ENCODE results near the gene DLX1.
"Not testable (repeated sequence)": the region's sequence is repeated elsewhere in the genome, so short reads cannot be mapped to it uniquely, and the experiment has no call there.

The DLX1 gene

DNA sequence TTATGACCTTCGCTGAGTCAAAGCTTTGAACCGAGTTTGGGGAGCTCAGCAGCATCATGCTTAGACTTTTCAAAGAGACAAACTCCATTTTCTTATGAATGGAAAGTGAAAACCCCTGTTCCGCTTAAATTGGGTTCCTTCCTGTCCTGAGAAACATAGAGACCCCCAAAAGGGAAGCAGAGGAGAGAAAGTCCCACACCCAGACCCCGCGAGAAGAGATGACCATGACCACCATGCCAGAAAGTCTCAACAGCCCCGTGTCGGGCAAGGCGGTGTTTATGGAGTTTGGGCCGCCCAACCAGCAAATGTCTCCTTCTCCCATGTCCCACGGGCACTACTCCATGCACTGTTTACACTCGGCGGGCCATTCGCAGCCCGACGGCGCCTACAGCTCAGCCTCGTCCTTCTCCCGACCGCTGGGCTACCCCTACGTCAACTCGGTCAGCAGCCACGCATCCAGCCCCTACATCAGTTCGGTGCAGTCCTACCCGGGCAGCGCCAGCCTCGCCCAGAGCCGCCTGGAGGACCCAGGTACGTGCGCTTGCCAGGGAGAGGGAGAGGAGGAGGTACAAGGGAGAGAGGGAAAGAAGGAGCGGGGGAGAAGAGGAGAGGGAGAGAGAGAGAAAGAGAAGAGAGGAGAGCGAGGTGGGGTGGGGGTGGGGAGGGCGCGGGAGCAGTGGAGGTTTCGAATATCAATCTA is at the start of gene DLX1:
DLX1 (plus strand) TSS at position 48 of the 700 bp plus-strand sequence; CDS start at position 219, 171 bp downstream.
- no peak for DNase-seq (ENCODE audit: low spot score)

DNA sequence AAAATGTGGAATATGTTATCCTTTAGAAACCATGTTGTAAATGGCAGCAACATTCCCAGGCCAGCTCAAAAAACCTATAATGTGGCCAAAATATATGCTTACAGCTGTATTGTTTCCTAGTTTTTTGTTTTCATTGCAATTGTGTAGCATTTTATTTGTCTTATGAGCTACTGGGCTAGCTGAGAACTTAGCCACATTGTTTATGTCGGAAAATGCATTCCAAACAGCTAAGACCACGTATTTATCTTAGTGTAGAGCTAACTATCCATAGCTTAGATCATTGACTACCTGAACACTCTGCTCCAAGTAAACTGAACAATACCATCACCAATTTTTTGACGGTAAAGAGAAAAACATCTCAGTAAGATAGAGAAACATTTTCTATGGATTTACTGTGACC is 47.2 kb upstream of the DLX1 start:
- no peak for DNase-seq (ENCODE audit: low spot score)

DNA sequence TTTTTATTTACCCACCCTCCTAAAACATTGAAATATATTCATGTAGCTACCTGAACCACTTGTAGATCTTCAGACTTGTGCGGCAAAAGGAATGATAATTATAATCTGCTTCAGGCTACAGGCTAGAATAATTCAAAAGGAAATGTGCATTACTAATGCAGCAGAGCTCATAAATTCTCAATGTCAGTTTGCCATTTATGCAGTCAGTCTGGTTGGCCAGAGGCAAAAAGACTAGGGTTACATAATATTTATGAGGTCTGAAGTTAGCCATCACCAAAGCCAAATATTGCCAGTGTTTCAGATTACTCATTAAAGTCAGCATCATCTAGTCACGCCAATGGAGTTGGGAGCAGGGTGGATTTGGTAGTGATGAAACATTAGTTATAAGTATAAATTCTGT is 46.7 kb upstream of the DLX1 start:
- no peak for DNase-seq (ENCODE audit: low spot score)

DNA sequence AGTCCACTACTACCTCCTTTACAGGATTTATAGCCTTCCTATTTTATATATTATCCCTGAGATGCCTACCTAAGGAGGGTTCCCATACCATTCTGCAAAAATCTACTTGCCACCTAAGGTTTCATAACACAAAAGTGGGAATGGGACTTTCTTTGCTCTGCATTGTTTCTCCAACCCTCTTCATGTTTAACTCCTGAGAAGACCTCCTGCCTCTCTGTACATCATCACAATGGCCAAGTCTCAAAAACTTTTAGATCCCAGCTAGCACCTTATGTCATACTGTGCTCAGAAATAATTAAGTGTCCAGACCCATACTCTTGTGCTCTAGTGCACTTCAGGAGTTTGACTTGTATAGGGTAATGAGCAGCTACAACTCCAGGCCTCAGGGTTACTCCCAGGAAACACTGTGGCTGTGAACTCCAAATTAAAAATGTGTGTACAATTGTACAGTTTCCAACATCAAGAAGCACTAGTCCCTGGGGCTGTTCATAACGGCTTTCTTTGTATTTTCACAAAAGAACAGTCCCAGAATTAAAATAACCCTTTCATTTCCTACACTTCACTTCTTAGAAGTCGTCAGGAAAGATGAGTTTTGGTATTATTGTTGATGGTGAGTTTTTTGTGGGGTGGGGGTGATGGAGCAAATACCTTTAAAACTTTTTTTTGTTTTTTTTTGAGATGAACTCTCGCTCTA is 46.1 kb upstream of the DLX1 start:
- no peak for DNase-seq (ENCODE audit: low spot score)

DNA sequence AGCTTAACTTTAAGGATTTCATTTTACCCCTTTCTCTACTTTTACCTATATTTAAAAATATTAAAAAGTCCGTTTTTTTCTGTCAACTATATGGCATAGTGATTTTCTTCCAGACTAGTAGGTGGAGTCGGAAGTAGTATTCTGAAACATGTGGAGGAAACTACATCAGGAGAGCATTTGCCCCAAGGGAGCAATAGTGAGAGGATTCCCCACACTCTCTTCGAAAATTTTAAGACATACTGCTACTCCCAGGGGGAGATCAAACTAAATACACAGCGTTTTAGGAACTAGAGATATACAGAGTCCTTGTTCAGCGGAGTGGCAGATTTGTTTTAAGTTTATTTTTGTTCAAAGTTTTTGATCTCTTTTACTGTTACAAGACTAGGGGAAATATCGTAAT is 45.0 kb upstream of the DLX1 start:
- no peak for DNase-seq (ENCODE audit: low spot score)

DNA sequence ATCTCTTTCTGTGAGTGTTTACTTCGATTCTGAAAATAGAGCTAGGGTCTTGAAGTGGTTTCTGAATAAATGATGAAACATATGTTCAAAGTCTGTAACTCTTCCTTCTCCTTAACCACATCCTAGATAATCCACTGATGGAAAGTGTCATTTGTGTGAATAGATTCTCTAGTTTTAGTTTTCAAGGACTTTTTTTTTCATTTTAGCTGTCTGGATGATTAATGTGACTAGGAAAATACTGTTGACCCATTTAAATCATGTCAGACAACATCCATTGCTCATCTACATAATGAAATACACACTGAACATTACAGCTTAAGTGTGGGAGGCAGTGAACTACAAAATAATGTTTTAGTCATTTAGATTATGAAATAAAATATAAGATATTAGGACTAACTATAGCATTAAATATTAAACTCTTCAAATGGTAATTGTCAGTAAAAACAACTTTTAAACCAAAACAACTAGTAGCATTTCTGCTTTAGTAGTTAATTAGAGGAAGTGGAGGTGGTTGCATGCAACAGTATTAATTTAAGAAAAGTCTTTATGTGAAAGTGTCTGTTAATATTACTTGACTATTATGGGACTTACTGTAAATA is 39.1 kb upstream of the DLX1 start:
- DNase-seq (ENCODE audit: low spot score) = no peak

DNA sequence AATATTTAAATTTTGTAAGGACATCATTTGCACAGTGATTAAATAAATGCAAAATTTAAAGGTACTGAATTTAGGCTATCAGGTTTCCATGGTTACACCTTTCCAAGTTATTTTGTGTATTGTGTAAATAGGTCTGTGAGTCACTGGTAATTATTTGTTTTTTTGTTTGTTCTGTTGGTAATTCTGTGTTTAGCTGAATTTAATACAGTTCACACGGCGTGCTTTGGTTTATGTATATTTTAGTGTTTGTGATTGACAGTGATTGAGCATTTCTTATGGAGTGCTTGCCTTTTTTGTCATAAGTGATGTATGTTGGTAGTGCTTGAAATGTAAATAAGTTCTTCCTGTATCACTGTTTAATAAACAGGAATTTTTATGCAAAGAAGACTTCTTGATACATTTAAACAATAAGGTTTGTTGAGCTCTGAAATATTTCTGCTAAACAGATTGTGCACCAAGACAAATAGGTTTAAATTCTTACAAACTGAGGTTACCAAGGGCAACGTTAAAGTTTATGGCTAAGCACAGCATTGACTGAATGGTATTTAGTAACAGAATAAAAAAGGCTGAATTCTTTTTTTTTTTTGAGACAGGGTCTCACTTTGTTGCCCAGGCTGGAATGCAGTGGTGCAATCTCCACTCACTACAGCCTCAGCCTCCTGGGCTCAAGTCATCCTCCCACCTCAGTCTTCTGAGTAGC is 38.3 kb upstream of the DLX1 start:
- DNase-seq (ENCODE audit: low spot score) = no peak

DNA sequence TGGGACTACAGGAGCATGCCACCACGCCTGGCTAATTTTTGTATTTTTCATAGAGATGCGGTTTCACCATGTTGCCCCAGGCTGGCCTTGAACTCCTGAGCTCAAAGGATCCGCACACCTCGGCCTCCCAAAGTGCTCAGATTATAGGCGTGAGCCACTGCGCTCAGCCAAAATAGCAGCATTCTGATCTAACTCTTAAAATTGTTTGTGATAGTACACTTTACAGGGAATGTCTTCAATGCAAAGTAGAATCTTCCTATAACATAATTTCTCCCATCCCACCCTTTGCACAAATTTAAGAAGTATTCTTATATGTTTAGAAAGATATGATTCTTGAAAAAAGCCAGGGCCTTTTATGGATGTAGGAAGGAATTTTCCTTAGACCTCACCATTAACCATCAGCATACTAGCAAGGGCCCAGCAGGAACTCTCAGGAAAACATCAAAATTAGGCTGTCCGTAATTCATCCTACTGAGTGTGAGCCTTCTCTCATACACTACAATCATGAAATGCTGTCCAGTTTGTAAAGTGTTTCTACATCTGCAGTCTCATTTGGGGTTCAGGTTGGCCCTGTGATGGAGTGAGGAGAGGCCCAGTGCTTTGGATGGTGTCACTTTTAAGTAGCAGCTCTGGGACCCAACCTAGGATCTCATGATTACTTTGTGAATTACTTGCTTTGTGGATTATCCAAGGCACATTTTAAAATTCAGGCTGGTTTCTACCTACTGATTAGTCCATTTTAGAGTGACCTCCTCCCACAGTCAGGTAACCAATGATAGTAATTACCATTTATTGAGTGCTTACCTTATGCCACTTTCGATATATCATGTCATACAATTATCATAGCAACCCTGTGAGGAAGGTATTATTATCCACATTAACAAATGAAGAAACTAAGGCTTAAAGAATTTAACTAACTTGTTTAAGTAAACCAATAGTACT is 37.5 kb upstream of the DLX1 start:
- no peak for DNase-seq (ENCODE audit: low spot score)

DNA sequence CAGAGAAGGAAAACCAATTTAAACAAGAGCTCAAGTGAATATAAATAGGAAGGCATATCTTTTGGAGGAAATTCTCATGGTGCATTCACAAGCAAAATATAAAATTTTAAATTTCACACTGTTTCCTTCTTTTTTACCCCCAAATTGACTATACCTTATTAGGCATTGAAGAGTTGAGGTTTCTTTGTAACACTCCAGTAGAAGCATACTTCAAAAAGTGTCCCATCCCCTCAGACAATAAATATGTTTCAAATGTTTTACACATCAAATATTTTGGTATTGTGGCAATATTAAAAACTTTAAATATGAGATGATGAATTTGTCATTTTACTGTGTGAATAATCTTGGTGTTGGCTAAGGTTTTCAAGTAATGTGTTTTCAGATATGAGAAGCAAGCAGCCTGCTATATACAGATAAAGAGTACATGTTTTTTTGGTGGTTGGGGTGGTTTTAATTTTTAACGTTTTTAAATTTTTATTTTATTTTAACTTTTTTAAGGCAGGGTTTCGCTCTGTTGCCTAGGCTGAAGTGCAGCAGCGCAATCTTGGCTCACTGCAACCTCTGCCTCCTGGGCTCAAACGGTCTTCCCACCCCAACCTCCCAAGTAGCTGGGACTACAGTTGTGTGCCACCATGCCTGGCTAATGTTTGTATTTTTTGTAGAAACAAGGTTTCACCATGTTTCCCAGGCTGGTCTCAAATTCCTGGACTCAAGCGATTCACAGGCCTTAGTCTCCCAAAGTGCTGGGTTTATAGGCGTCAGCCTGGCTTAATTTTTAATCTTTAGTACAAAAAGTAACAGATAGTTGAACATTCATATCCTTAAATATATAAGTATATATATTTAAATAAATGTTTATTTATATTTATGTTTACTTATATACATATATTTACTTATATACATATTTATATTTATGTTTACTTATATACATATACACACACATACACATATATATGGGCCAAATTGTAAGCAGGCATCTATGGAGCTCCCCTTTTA is 36.5 kb upstream of the DLX1 start:
- DNase-seq (ENCODE audit: low spot score) = no peak

DNA sequence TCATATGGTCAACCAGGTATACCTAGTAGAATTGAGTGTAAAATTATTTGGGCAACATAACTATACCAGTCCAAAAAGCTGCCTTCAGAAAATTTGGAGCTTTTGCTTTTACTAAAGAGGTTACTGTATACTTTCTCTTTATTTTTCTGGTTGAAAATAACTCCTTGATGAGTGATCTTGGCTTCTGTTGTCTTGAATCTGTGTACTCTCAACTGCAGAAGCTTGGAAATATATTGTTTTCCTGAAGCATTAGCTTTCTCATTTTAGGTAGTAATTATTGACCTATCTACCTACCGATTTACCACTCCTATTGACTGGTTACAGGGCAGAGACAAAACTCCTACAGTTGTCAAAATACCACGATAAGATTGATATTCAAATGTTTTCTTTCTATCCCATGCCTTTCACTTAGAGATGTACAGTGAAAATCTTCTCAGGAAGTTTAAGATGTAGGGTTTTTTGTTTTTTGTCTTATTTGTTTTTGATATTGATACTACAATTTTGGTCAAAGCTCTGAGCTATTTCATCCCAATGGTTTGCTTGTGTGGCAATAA is 35.7 kb upstream of the DLX1 start:
- no peak for DNase-seq (ENCODE audit: low spot score)

DNA sequence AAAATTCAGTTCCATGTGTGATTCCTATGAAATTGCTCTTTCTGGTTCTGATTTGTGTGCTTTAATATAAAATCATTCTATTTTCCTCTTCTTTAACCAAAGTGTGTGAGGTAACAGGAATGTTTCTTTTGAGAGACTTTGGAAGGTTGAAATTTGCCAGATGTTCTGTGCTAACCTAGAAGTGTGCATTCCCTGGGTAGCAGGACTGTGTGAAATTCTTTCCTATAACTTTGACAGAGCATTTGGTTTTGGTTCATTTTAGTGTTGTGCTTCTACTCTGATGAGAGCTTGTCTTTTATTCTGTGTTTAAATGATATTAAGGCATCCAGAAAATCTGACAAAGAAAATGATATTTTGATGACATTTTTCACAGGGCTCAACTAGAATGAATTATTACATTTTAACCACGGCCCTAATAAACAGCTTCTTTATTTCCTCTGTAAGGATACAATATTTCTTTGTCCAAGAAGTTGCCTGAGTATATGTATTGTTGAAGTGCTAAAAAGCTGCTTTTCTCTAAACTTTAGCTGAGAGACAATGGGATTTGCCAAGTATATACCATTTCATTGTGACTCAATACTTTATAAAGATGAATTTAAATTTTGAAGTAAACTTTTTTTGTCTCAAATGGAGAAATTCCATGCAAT is 34.7 kb upstream of the DLX1 start:
- no peak for DNase-seq (ENCODE audit: low spot score)

DNA sequence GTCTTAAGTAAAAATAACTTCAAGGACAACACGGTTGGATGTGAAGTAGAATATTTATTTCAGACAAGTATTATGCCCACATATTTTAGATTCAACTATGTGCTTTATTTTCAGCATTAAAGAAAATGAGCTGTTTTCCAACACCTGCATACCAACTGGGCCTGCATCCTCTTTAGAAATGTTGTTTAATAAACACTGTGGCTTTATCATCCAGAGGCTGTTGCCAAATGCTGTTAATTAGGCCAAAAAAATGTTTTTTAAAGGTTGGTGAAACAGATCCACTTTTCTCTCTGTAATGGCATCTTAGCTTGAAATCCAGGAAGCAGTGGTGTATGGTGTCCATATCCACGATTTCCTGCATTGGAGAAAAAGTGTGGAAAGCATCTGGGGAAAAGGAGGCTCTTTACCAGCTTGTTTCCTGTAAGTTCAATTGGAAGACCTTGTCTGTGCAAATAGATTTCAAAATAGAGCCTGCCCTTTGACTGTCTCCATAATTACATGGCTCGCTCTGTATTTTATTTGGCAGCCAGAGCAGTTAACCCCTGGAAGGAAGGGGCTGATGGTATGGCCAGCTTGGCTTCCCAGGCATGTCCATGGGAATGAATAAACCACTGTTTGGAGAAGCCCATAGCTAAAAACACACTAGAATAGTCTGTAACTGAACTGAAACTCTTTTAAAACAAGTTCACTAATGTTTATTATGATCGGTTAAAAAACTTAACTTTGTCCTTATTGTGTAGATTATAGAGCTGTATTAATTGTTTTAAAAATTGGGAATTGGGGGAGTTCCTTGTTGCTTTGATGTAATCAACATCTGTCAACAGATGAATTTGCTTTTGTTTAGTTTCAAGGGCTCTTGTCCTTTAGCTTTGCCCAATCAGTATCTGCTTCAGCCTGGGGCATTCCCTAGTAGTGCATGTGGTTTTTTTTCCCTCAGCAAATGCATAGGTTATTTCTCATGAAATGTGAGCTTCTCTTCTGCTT is 33.0 kb upstream of the DLX1 start:
- DNase-seq (ENCODE audit: low spot score) = no peak

DNA sequence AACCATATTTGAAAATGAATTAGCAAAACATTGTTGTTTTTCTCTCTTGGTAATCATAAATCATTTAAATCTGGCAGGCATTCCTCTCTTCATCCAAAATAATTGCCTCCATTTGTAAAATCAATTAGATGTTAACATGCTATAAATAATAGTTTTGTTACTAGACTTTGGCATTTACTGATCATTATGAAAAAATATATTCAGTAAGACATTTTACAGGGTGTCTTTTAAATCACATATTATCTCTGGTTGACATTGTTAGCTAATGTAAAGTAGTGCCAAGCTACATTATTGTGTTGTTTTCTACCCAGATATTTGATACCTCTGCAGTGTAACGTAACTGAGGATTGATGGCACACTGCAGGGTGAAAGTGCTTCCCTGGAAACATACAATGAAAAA is 31.8 kb upstream of the DLX1 start:
- no peak for DNase-seq (ENCODE audit: low spot score)

DNA sequence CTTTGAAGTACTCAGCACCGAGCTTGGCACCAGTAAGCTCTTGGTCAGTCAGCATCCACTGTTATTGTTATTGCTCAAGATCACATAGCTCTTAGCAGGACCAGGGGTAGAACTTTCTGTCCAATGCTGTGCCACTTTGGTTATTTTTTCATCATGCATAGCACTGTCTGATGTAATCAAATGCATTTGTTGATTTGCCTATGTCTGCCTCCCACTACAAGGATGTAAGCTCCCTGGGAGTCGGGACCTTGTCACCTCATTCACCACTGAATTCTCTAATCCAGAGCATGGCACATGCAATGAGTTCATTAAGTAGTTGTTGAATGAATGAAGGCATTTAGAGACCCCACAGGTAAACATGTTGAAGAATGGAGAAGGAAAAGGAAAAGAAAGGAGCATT is 29.0 kb upstream of the DLX1 start:
- DNase-seq (ENCODE audit: low spot score) = no peak

DNA sequence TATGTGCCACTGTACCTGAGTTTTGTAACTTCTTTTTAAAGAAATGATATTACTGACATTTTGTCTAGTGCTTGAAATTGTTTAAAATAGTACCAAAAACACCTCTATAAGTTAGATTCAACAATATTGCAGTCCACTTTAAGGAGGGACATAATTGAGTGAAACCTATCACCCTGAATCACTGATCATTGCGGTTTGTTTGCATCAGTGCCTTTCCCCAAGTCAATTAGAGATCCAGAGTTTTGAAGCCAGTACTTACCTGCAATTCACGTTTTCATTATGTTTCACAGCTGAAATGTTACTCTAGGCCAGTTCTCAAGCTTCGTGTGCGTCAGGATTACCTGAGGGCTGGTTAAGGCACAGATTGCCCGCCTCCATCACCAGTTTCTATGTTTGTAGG is 26.6 kb upstream of the DLX1 start:
- DNase-seq (ENCODE audit: low spot score) = no peak

DNA sequence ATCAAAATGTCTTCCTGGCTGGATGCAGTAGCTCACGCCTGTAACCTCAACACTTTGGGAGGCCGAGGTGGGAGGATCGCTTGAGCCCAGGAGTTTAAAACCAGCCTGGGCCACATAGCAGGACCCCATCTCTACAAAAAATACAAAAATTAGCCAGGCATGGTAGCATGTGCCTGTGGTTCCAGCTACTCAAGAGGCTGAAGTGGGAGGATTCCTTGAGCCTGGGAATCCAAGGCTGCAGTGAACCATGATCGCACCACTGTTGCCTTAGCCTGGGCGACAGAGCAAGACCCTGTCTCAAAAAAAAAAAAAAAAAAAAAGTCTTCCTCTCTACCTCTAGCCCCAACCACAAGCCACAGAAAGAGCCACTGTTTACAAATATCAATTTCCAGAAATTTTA is 25.2 kb upstream of the DLX1 start:
- not testable (repeated sequence) for DNase-seq (ENCODE audit: low spot score)

DNA sequence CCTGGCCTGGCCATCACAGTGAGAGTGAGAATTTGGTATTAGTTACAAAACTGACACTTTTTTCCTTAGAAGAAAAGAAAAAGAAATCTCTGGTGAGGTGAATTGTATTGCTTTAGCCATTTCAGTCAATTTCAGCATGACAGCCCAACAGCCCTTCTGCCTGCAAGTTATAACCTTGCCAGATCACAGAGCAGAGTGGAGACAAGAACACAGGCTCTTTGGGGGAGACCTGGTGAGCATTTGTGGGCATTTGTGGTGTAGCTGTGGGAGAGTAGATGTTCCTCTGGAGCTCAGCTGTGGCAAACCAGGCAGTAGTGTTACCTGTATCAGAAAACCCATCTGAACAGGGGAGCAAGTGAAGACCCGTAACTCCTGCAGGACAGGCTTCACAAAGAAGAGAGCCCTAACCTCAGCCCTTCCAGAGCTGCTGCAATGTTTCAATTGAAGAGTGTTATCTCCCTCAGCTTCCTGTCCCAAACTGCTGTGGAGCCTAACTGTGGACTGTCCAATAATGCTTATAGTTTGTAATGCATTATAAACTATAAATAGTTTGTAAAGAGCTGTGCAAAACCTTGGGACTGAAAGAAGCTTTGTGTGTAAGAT is 22.8 kb upstream of the DLX1 start:
- DNase-seq (ENCODE audit: low spot score) = no peak

DNA sequence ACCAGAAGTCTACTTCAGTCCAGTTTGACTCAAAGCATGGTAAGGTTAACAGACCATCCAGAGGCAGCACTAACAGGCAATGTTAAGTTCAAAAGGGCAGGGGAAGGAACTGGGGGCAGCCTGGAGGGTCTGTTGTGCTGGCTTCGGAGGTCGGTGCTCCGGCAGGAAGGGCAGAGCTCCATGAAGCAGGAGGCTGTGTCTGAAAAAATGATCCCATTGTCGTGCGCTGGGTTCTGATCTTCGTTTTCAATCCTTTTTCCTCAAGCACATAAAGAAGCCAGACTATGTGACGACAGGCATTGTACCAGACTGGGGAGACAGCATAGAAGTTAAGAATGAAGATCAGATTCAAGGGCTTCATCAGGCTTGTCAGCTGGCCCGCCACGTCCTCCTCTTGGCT is 21.9 kb upstream of the DLX1 start:
- no peak for DNase-seq (ENCODE audit: low spot score)

Measured in germinal center (tissue), 1 donor.